SK-N-MC (cell line): Measurements from ENCODE around the gene TAF4.

Source experiments
- DNase-seq: peaks from one replicate; pipeline ENCODE4 v3.0.0-alpha.2; 2011; ENCODE audit warnings: low read depth, low spot score
- H3K27ac ChIP-seq: fragments of 200-600 bp; sonication (generic); 2 replicates; pipeline ENCODE4 v1.5.1; 2016; ENCODE audit warnings: mixed run types
- H3K36me3 ChIP-seq: fragments of 200-600 bp; sonication (generic); 2 replicates; pipeline ENCODE4 v1.6.1; 2017; ENCODE audit warnings: antibody characterized with exemption, low read length, mixed read lengths; ENCODE audit not compliant: insufficient read depth
- H3K4me3 ChIP-seq: fragments of 200-600 bp; sonication (generic); 2 replicates; pipeline ENCODE4 v1.5.1; 2016
- H3K9ac ChIP-seq: fragments of 200-600 bp; sonication (generic); 2 replicates; pipeline ENCODE4 v1.8.0; 2017; ENCODE audit warnings: mixed run types, mixed read lengths; ENCODE audit not compliant: insufficient read length
- H3K9me3 ChIP-seq: fragments of 200-600 bp; sonication (generic); 2 replicates; pipeline ENCODE4 v1.6.1; 2017; ENCODE audit warnings: low read depth, mild to moderate bottlenecking, antibody characterized with exemption, low read length, moderate library complexity, mixed read lengths
- EZH2 ChIP-seq: fragments of 200-600 bp; sonication (generic); IDR thresholded peaks from one replicate; pipeline ENCODE4 v1.6.1; 2017; ENCODE audit warnings: antibody characterized with exemption
- FOXP2 ChIP-seq: optimal IDR thresholded peaks from 2 replicates; pipeline ENCODE3; 2011; ENCODE audit warnings: mild to moderate bottlenecking, moderate library complexity; ENCODE audit not compliant: insufficient read depth; ENCODE audit errors: extremely low read length, control extremely low read depth
- POLR2AphosphoS5 ChIP-seq: IDR thresholded peaks from 2 replicates; pipeline ENCODE4 v1.6.1; 2012; ENCODE audit warnings: mild to moderate bottlenecking, low read depth, low read length, borderline replicate concordance

TAF4 gene

GRCh38 chr20:62066339-62066982 lies 780 bp upstream of the TAF4 start:
- DNase-seq = no peak
- no peak for TF ChIP-seq EZH2
- no peak for TF ChIP-seq FOXP2
- TF ChIP-seq POLR2AphosphoS5 = no peak
- Histone ChIP-seq H3K4me3 (peak overlapping the region; percentile 90), H3K36me3 (no peaks in the 10 kb centered on the region), H3K27ac (peak overlapping the region; percentile 96), H3K9ac (peak overlapping the region; percentile 86), H3K9me3 (no peaks in the 10 kb centered on the region)

GRCh38 chr20:62064770-62065673 lies 659 bp downstream of the TAF4 start:
- Histone ChIP-seq H3K27ac (no peak overlapping the region), H3K9ac (peak overlapping the region; percentile 72), H3K9me3 (no peaks in the 10 kb centered on the region), H3K36me3 (no peaks in the 10 kb centered on the region), H3K4me3 (peak overlapping the region; percentile 77)
- TF ChIP-seq EZH2 = no peak
- TF ChIP-seq POLR2AphosphoS5 = no peak
- TF ChIP-seq FOXP2 = no peak
- no peak for DNase-seq

DNA sequence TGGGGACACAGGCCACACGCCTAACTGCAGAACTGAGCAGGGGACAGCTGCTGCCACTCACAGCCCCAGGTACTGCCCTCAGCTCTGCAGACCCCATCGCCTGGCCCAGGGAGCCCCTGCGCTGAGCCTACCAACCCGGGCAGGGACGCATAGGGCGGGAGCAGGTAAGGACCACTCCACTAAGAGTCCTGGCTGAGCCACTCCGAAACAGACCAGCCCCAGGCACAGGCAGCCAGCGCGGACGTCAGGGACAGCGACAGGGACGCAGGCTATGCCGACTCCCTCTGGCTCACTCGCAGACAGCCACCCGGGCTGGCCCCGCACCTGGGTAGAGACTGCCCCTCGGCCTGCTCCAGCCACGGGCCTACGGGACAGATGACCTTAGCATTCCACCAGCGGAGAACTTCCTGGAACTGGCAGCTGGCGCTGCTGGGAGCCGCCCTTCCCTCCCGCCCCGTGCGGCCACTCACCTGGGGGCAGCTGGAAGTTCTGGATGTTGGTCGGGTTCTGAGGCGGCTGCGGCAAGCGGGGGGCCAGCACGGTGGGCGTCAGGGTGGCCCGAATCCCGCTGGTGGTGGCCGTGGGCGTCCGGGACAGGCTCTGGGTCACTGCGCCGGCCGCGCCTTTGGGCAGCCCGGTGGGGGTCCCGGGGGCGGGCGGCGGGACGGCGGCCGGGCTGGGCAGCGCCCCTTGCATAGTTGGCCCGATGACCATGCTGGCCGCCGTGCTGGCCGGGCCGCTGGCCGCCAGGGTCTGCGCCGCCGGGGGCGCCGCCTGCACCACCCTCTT lies 1.5 kb downstream of the TAF4 start:
- H3K4me3 ChIP-seq = peak overlapping the region; percentile 64
- TF ChIP-seq POLR2AphosphoS5 (no peak), EZH2 (no peak), FOXP2 (no peak)
- no peaks in the 10 kb centered on the region for H3K9me3 ChIP-seq
- H3K36me3 ChIP-seq = no peaks in the 10 kb centered on the region
- peak overlapping the region; percentile 12 for H3K9ac ChIP-seq
- DNase-seq = no peak
- no peak overlapping the region for H3K27ac ChIP-seq

GRCh38 chr20:62063315-62063980 lies 2.2 kb downstream of the TAF4 start:
- peak overlapping the region; percentile 64 for H3K4me3 ChIP-seq
- H3K9ac ChIP-seq = no peak overlapping the region

GRCh38 chr20:62062661-62063314 lies 2.9 kb downstream of the TAF4 start:
- Histone ChIP-seq H3K36me3 (no peaks in the 10 kb centered on the region), H3K9me3 (no peaks in the 10 kb centered on the region), H3K27ac (no peak overlapping the region), H3K9ac (peak overlapping the region; percentile 6), H3K4me3 (0 out of 2 replicates have a peak overlapping the region, but pooled peaks have one; percentile 64)
- TF ChIP-seq POLR2AphosphoS5 (no peak), EZH2 (no peak), FOXP2 (no peak)
- no peak for DNase-seq

More at GRCh38 chr20:62063315-62063980, 2.2 kb downstream of the TAF4 start:
- Histone ChIP-seq H3K9me3 (no peaks in the 10 kb centered on the region), H3K27ac (no peak overlapping the region), H3K36me3 (no peaks in the 10 kb centered on the region)
- no peak for TF ChIP-seq FOXP2
- no peak for TF ChIP-seq EZH2
- TF ChIP-seq POLR2AphosphoS5 = no peak
- DNase-seq = no peak

GRCh38 chr20:62061851-62062423 lies 3.7 kb downstream of the TAF4 start:
- 0 out of 2 replicates have a peak overlapping the region, but pooled peaks have one; percentile 2 for H3K27ac ChIP-seq
- peak overlapping the region; percentile 15 for H3K9ac ChIP-seq
- no peaks in the 10 kb centered on the region for H3K36me3 ChIP-seq
- no peak overlapping the region for H3K4me3 ChIP-seq
- DNase-seq = no peak
- TF ChIP-seq FOXP2 = no peak
- TF ChIP-seq POLR2AphosphoS5 = no peak
- no peak for TF ChIP-seq EZH2
- no peaks in the 10 kb centered on the region for H3K9me3 ChIP-seq
